ENCODE results near the gene CD163L1.

The CD163L1 gene

GRCh38 chr12:7321624-7322023, 122.3 kb downstream of the CD163L1 start:
- DNase-seq, result no peak

GRCh38 chr12:7319930-7320329, 124.0 kb downstream of the CD163L1 start:
- peak; percentile 11 for DNase-seq

- DNase-seq, result no peak
Measured at GRCh38 chr12:7310070-7310469, 133.9 kb downstream of the CD163L1 start.

Measured in CD4-positive, alpha-beta T cell treated with Interleukin-10 for 1 hour (primary cell).